Activated CD8-positive, alpha-beta memory T cell treated with anti-CD3 and anti-CD28 coated beads, Interleukin-2, amount 50 U/mL, for 24 hours (primary cell): Measurements from ENCODE around the gene C14orf180.
"Not testable (repeated sequence)": the region's sequence is repeated elsewhere in the genome, so short reads cannot be mapped to it uniquely, and the experiment has no call there.

Experiments used
- DNase-seq: peaks from one replicate; pipeline ENCODE4 v3.0.0-alpha.2; 2020; ENCODE audit errors: extremely low read depth

Gene C14orf180

DNA sequence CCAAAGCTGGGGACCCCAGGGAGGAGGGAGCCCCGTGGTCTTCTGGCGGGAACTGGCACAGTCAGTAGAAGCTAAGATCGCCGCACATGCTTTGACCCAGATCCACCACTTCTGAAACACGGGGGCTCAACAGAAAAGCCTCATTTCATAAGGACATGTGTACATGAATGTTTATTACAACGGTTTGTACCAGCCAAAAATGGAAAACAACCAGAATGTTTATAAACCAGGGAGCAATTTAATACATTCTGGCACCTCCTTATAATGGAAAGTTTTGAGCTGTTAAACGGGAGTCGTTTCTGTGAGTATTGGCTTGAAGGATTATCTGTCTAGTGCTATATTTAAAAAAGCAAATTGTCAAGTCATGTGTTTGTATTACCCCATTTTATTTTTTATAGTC, 32.3 kb downstream of the C14orf180 start:
- DNase-seq, result no peak

GRCh38 chr14:104614126-104614812, 34.7 kb downstream of the C14orf180 start:
- no peak for DNase-seq

GRCh38 chr14:104624939-104625338, 45.4 kb downstream of the C14orf180 start:
- no peak for DNase-seq

DNA sequence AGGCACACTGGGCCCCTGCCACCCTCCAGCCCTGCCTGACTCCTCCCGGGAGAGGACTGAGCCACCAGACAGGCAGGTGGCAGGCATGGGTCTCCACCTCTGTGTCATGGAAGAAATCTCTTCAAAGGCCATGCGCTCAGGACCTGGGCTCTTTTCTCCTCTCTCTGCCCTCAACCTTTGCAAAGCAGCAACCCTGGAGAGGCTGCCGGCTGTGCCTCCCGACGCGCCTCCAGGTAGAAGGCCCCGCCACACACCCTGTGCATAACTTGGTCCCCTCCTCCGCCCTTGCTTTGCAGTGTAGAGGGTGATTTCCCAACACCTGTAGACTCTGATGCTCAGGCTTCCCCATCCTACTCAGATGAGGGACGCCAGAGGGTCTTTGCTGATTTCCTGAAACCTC, 53.2 kb downstream of the C14orf180 start:
- DNase-seq, result no peak

GRCh38 chr14:104633276-104634137, 53.9 kb downstream of the C14orf180 start:
- no peak for DNase-seq

DNA sequence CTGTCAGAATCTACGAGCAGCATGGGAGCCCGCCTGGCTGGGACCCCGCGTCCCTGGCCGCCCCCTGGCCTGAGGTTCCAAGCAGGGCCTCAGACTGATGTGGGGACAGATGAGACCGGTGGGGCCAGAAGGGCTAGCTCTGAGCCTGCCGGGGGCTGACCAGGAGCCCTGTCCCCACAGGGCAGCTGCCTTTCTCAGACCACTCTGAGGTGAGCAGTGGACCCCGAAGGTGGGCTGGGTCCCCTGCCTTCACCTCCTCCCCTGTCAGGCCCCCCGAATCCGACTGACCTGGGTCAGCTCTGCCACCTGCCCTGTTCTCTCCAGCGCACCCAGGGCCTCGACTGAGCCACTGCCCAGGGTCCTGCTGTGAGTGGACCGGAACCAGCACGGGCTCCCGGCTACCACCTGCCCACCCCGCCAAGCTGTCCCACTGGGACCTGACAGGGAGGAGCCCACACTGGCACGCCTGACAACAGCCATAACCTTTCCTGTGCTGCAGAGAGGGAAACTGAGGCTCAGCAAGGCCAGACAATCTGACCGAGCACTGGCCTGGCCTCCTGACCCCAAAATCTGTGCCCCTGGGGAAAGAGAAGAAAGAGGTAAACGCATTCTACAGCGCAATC, 54.7 kb downstream of the C14orf180 start:
- DNase-seq, result no peak

GRCh38 chr14:104634886-104635570, 55.5 kb downstream of the C14orf180 start:
- no peak for DNase-seq

- no peak for DNase-seq
Measured at GRCh38 chr14:104635717-104636116, 56.2 kb downstream of the C14orf180 start.

DNA sequence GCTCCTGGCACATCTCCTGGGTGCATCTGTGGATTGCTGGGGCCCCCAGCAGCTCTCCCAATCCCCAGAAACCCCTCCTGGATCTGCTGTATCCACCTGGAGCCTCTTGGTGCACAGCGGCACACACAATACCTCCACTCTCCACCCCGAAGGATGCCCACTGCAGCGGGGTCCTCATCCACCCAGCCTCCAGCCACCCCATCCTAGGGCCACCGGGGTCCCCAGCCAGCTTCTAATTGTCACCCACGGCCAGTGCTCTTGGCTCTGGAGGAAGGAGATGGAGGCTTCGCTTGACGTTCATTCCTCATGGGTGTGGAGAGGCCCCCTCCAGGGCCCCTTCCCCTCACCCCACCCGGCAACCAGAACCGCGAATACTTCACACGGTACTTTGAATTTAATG, 56.6 kb downstream of the C14orf180 start:
- no peak for DNase-seq

DNA sequence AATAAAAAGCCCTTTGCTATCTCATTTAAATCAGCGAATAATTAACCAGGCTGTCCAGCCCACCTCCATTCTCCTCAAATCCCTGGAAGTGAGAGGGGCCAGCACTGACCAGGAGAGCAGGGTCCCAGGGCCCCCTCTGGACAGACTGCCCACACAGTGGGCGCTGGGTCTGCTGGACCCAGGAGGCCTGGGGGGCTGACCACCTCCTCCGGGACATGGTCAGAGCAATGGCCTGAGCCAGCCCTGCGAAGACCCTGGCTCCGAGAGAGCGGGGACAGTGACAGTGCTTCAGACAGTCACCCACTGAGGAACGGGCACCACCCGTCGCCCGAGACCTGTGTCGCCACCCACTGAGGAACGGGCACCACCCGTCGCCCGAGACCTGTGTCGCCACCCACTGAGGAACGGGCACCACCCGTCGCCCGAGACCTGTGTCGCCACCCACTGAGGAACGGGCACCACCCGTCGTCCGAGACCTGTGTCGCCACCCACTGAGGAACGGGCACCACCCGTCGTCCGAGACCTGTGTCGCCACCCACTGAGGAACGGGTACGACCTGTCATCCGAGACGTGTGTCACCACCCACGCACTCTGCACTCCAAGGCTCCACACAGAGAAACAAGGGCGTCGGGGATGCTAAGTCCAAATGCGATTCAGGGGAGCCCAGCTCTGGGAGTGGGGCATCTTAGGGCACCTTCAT, 57.4 kb downstream of the C14orf180 start:
- not testable (repeated sequence) for DNase-seq

DNA sequence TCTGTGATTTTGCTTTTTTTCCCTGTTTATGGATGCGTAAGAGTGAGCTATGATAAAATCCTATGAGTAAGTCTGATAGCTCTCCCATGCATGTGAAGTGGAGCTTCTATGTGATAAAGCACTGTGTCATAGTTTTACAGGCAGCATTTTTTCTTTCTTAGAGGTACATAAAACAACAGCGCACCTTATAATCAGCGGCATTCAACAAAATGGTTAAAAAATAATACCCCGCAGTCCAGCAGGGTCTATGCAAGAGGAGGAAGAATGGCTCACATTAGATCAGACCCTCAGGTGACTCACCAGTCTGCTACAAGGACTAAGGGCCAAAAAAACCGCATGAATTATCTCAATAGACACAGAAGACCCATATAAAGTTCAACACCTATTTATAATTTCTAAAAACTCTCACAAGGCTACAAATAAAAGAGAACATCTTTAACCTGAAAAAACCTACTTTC, 58.0 kb downstream of the C14orf180 start:
- no peak for DNase-seq

- no peak for DNase-seq
Measured at GRCh38 chr14:104638190-104638589, 58.6 kb downstream of the C14orf180 start.

- DNase-seq, result no peak
Measured at GRCh38 chr14:104638927-104639450, 59.4 kb downstream of the C14orf180 start.

GRCh38 chr14:104639471-104639870, 59.9 kb downstream of the C14orf180 start:
- DNase-seq, result no peak
